CD14-positive monocyte (primary cell): Measurements from ENCODE around the gene MVB12B. TPM values are rescaled to one million over a fixed set of nuclear protein-coding genes. Genes with fewer than 3 reads are reported as not detected.
A peak's percentile ranks its signal among the peaks of the same experiment; 100 is the strongest.
"Not testable (repeated sequence)": the region's sequence is repeated elsewhere in the genome, so short reads cannot be mapped to it uniquely, and the experiment has no call there.

Experiments used
- DNase-seq, 3 donors: peaks; one replicate each; pipeline ENCODE4 v3.0.0-alpha.2; 2011 to 2022
- H2AFZ ChIP-seq: 2 replicates; pipeline ENCODE4 v1.6.0; 2012; ENCODE audit warnings: mild to moderate bottlenecking, low read depth, low read length, inconsistent platforms; ENCODE audit not compliant: insufficient read depth, poor library complexity, severe bottlenecking
- H3K27ac ChIP-seq, 2 donors: 1 replicate in 1 of 2; 2 replicates in 1 of 2; pipeline ENCODE4 v1.5.1; 2012 to 2013; ENCODE audit warnings: low read length in 2 of 2, control low read depth in 1 of 2, inconsistent platforms in 1 of 2, low read depth in 1 of 2, mild to moderate bottlenecking in 1 of 2
- H3K27me3 ChIP-seq, 2 donors: one replicate each; pipeline versions ENCODE4 v1.6.0 to v1.6.1; 2011 to 2013; ENCODE audit warnings: low read length in 2 of 2; ENCODE audit not compliant: control insufficient read depth in 2 of 2, insufficient read depth in 2 of 2
- H3K36me3 ChIP-seq, 2 donors: replicated peaks in 1 of 2; 1 replicate in 1 of 2; 2 replicates in 1 of 2; pipeline versions ENCODE4 v1.5.1 to v1.6.1; 2012 to 2013; ENCODE audit warnings: low read length in 2 of 2, control low read depth in 1 of 2, inconsistent platforms in 1 of 2, mild to moderate bottlenecking in 1 of 2; ENCODE audit not compliant: insufficient read depth in 2 of 2, control insufficient read depth in 1 of 2
- H3K4me1 ChIP-seq, 2 donors: 1 replicate in 1 of 2; 2 replicates in 1 of 2; pipeline versions ENCODE4 v1.5.1 to v1.6.1; 2012 to 2013; ENCODE audit warnings: low read length in 2 of 2, control low read depth in 1 of 2, inconsistent platforms in 1 of 2, mild to moderate bottlenecking in 1 of 2, moderate library complexity in 1 of 2; ENCODE audit not compliant: insufficient read depth in 2 of 2, control insufficient read depth in 1 of 2
- H3K4me2 ChIP-seq: replicated peaks from 2 replicates; pipeline ENCODE3; 2012; ENCODE audit warnings: low read length, moderate library complexity, mild to moderate bottlenecking; ENCODE audit not compliant: poor library complexity, severe bottlenecking; ENCODE audit errors: extremely low read depth
- H3K4me3 ChIP-seq, 3 experiments: fragments of 200-600 bp in 1 of 3; sonication (generic) in 1 of 3; replicated peaks in 1 of 3; 1 replicate in 2 of 3; 2 replicates in 1 of 3; pipeline ENCODE4 v1.5.1; 2011 to 2013; ENCODE audit warnings: low read length in 3 of 3, mild to moderate bottlenecking in 3 of 3, control low read depth in 2 of 3, low read depth in 2 of 3, inconsistent platforms in 1 of 3, moderate library complexity in 1 of 3
- H3K79me2 ChIP-seq: 2 replicates; pipeline ENCODE4 v1.6.0; 2012; ENCODE audit warnings: mild to moderate bottlenecking, control low read depth, inconsistent platforms, low read length, moderate library complexity; ENCODE audit not compliant: insufficient read depth
- H3K9ac ChIP-seq: 2 replicates; pipeline ENCODE4 v1.6.0; 2017; ENCODE audit warnings: low read length, mild to moderate bottlenecking; ENCODE audit not compliant: insufficient read depth, poor library complexity, severe bottlenecking
- H3K9me3 ChIP-seq, 2 donors: replicated peaks in 1 of 2; 1 replicate in 1 of 2; 2 replicates in 1 of 2; pipeline versions ENCODE4 v1.5.1 to v1.6.1; 2012 to 2013; ENCODE audit warnings: low read length in 2 of 2, control low read depth in 1 of 2; ENCODE audit not compliant: control insufficient read depth in 1 of 2, insufficient read depth in 1 of 2
- H4K20me1 ChIP-seq: 2 replicates; pipeline ENCODE4 v1.6.0; 2012; ENCODE audit warnings: mild to moderate bottlenecking, low read length, control low read depth, moderate library complexity; ENCODE audit not compliant: insufficient read depth
- H3K27ac Mint-ChIP-seq, 7 donors: one replicate each; pipeline ENCODE4 v1.8.0; 2020; ENCODE audit warnings: mild to moderate bottlenecking in 7 of 7, mixed read lengths in 7 of 7, moderate library complexity in 6 of 7, inconsistent platforms in 2 of 7
- H3K27me3 Mint-ChIP-seq, 3 donors: one replicate each; pipeline ENCODE4 v1.8.0; 2021 to 2022; ENCODE audit warnings: low read depth in 3 of 3, mild to moderate bottlenecking in 3 of 3, mixed read lengths in 3 of 3, moderate library complexity in 3 of 3, inconsistent platforms in 1 of 3
- H3K36me3 Mint-ChIP-seq, 2 donors: one replicate each; pipeline ENCODE4 v1.8.0; 2020; ENCODE audit warnings: mixed read lengths in 2 of 2, inconsistent platforms in 1 of 2, mild to moderate bottlenecking in 1 of 2
- H3K4me1 Mint-ChIP-seq: one replicate; pipeline ENCODE4 v1.8.0; 2020; ENCODE audit warnings: mild to moderate bottlenecking, mixed read lengths
- H3K4me3 Mint-ChIP-seq, 2 donors: one replicate each; pipeline ENCODE4 v1.8.0; 2020; ENCODE audit warnings: mild to moderate bottlenecking in 2 of 2, mixed read lengths in 2 of 2, moderate library complexity in 1 of 2
- H3K9me3 Mint-ChIP-seq, 7 donors: one replicate each; pipeline ENCODE4 v1.8.0; 2020 to 2022; ENCODE audit warnings: mixed read lengths in 7 of 7, mild to moderate bottlenecking in 6 of 7, moderate library complexity in 6 of 7, inconsistent platforms in 2 of 7
- CTCF ChIP-seq: fragments of 200-600 bp; IDR thresholded peaks from one replicate; pipeline ENCODE4 v1.8.0; 2022; ENCODE audit warnings: antibody characterized with exemption, mild to moderate bottlenecking
- WGBS: methylation state at CpG from one replicate; pipeline ENCODE4 v1.1.5; 2013; ENCODE audit warnings: missing lambda C conversion rate; ENCODE audit not compliant: insufficient coverage; 5-methylcytosine and 5-hydroxymethylcytosine counted together
- intact Hi-C, 2 donors: fragments of 100-400 bp; cut with micrococcal nuclease; formaldehyde crosslinking; loops; one replicate each; pipeline versions ENCODE4 v1.15.0 to v1.15.1; 2023
- polyA plus RNA-seq, 3 donors: library from polyadenylated mRNA; depleted of rRNA in 1 of 3; unstranded in 2 of 3; stranded (reverse) in 1 of 3; fragments of 300-500 nt in 2 of 3; fragments of >200 nt in 1 of 3; fragmentation: Illumina TruSeq in 2 of 3; gene quantifications; 1 replicate in 2 of 3; 2 replicates in 1 of 3; pipeline ENCODE4 v1.2.3, GENCODE V29; 2012 to 2021
- small RNA-seq: library from RNA; depleted of rRNA; stranded (forward); fragments of <200 nt; gene quantifications from one replicate; pipeline ENCODE3, GENCODE V24; 2012; ENCODE audit warnings: low read depth; ENCODE audit not compliant: insufficient read length

MVB12B gene
- polyA plus RNA-seq, 3 donors: 2.8 to 8.1 (median 3.5) TPM

- intact Hi-C loops: loop anchor here in 1 of 2 donors (5.0 kb wide), 1 partner anchor 38 kb away; no protein-coding TSS in a partner anchor
- H3K27ac Mint-ChIP-seq: peak overlapping the region in 1 of 7 donors; percentile 63
- H3K27ac ChIP-seq: not testable (repeated sequence)
These were observed 228.8 kb downstream of the MVB12B start for GRCh38 chr9:126555421-126555820.

More at GRCh38 chr9:126555421-126555820, 228.8 kb downstream of the MVB12B start:
- not testable (repeated sequence) for H3K4me1 ChIP-seq, H3K4me3 Mint-ChIP-seq, H3K9ac ChIP-seq, H3K9me3 ChIP-seq, H3K9me3 Mint-ChIP-seq, H3K36me3 Mint-ChIP-seq, H3K79me2 ChIP-seq, H4K20me1 ChIP-seq, H3K4me3 ChIP-seq, H3K27me3 Mint-ChIP-seq, H2AFZ ChIP-seq, H3K4me2 ChIP-seq, H3K27me3 ChIP-seq, H3K36me3 ChIP-seq, H3K4me1 Mint-ChIP-seq
- peak in 1 of 3 donors; percentile 6 for DNase-seq
- 85% methylated on average over 7 of the region's 13 CpGs for WGBS
- peak; percentile 65 for TF ChIP-seq CTCF

Small RNA genes within 50 kb of the gene (small RNA-seq; reads per million reads assigned to genes)
- not detected for gene RF00108
